Stimulated activated CD4-positive, alpha-beta T cell treated with anti-CD3 and anti-CD28 coated beads, Interleukin-1b, Interleukin-23, amount 100 ng/mL, for 1 hour (primary cell): ENCODE results near the gene ANKRD34A.

Source experiments
- DNase-seq, 2 donors: peaks; one replicate each; pipeline ENCODE4 v3.0.0-alpha.2; 2020; ENCODE audit warnings: low read depth in 2 of 2

The ANKRD34A gene

GRCh38 chr1:145964328-145965118 is at the start of gene ANKRD34A, which contains the start of gene POLR3GL:
Gene ANKRD34A, minus strand, starts transcription at chr1:145964575. Its CDS starts 2,816 bp downstream, at chr1:145961759.
Gene POLR3GL, plus strand, starts transcription at chr1:145964690. Its CDS starts 10,176 bp downstream, at chr1:145974866.
- DNase-seq, result peak; percentile 75 to 76

GRCh38 chr1:146013559-146013922 is 49.2 kb upstream of the ANKRD34A start:
- DNase-seq, result no peak

DNA sequence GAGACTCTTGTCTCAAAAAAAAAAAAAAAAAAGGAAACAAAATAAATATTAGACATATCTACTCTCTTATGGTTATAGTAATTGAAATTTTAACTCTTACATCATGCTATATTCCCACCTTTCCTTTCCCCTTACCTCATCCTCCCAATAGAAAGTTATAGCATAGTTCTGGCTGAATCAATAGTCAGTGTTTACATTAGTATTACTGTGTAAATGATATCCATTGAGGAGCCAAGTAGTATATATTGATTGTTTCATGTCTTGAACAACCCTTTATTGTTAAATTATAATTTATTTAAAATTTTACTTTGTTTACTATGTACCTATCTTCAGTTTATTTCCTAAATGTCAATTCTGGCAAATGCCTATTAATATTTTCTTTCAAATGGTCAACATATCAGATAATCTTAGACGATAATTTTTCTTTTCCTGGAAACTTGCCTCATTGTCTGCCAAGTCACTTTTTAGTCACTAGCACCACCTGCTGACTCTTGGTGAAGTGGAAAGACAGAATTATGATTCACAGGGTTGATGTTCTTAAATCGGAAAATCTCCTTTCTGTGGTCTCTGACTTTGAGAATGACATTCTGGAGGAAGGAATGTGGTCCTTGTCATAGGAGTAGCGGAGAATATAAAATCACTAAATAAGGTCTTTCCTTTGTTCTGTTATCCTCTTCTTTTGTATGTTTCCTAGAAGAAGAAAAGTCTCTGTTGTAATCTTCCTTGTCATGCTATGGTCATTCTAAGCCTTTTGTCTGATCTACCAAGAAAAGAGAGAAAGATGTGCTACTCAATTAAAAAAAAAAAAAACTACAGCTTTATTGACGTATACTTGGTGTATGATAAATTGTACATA is 48.6 kb upstream of the ANKRD34A start:
- DNase-seq, result peak in 1 of 2 donors; percentile 23

DNA sequence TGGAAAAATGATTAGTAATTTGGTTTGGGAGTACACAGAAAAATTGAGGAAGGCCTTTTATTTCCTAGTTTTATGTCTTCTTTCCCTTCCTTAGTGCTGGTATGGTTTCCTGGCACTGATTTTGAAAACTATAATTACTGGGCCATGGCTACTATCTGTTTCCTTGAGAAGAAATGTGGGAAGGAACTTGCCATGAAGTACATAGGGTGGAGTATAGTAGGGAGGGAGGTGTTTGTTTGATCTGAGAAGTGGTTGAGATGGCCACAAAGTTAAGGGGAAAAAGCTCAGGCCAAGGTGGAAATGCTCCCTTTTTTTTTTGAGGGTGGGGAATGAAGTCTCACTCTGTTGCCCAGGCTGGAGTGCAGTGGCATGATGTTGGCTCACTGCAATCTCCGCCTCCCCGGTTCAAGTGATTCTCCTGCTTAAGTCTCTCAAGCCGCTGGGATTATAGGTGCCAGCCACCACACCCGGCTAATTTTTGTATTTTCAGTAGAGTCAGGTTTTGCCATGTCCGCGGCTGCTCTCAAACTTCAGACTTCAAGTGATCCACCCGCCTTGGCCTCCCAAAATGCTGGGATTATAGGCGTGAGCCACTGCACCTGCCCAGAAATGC is 45.9 kb upstream of the ANKRD34A start:
- no peak for DNase-seq

DNA sequence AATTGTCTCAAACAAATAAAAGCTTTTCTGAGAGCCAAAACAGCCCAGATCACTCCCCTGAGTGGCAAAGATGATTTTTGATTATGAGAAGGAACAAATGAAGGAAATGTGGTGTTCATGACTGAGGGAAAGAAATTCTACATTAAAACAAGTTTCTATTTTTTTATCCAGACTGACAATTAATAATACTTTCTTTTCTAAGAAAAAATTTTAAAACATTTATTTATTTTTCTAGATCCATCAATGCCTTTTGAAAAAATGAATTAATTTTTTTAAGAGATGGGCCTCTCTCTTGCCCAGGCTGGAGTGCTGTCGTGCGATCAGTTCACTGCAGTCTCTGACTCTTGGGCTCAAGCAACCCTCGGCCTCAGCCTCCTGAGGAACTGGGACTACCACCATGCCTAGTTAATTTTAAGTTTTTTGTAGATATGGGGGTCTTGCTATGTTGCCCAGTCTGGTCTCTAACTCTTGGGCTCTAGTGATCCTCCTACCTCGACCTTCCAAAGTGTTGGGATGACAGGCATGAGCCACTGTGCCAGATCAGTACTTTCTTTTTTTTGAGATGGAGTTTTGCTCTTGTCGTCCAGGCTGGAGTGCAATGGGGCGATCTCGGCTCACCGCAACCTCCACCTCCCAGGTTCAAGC is 43.2 kb upstream of the ANKRD34A start:
- no peak for DNase-seq

GRCh38 chr1:146001709-146002108 is 37.3 kb upstream of the ANKRD34A start:
- DNase-seq, result no peak

DNA sequence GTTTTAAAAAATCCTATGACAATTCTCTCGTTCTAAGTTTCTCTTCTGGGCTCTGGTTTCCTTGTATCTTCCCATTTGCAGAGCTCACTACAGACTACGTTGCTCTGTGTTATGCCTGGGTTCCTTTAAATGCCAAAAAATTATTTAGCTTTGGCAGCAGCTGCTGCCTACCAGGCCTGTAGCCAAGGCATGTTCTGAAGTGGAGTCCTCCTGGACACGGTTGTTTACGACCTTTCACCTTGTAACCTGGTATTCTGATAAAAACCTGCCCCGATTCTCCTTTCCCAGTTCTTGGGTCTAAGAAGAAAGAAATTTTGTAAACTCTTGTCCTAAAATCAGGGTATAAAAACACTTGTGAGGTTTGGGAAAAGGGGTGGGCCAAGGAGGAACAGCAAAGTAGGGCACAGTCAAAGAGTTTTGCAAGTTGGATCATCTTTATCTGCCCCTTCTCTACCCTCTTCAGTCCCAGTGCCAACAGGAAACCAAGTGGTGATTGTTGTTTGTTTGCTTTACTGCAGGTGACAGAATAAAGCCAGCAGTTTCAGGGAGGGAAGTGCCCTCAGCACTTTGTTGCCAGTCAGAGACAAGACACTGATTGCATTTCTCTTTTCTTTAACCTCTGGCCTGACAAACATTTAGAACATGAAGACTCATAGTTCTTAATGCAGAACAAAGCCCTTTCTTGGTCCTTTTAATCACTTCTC is 35.1 kb upstream of the ANKRD34A start:
- no peak for DNase-seq

DNA sequence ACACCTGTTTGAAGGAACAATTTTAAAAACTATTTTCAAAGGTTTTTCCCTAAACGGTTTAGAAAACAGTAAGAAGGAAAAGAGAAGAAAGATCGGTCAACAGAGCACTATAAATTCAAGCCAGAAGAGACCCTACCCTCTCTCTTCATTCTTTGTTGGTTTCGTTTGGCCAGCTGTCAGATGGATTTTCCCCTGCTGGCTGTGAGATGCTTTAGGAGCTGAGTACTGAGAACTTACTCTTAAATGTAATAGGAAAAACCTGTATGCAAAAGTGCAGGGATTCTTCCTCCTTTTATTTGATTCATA is 33.3 kb upstream of the ANKRD34A start:
- DNase-seq, result no peak

DNA sequence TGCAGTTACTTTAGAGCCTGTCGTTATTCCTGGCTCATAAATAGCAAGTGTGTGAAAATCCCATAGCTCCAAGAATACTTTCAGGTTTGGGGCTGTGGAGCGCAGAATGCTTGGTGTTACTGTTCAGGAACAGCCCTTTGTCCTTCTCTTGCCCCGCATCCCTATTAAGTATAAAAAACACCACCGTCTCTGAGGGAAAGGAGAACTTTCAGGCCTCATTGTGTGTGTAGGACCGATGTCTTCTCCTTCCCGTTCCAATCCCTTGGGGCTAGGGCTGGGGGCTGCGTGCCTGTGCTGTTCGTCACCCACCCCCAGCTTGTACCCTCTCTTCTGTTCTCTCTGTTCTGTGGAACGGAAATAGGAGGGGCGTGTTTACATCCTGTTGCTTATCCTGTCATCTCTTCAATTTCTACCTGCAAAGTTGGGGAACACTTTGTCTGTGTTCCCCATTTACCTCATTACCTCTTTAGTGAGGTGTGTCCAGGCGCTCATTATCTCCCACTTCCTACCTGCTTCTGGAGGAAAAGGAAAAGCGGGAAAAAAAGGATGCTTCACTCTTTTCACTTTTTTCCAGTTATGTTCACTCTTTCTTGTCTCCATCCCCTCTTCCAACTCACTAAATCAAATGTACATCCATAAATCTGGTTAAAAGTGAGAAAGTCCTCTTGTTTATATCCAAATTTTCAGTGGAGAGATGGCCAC is 32.8 kb upstream of the ANKRD34A start:
- DNase-seq, result peak; percentile 24 to 28

- DNase-seq, result peak; percentile 78 to 81
These were observed 32.1 kb upstream of the ANKRD34A start, which contains the start of gene TXNIP for GRCh38 chr1:145996433-145997015. Gene TXNIP, minus strand, starts transcription at chr1:145996579. Its CDS starts 313 bp downstream, at chr1:145996266.

- no peak for DNase-seq
These were observed 31.6 kb upstream of the ANKRD34A start for GRCh38 chr1:145995964-145996432.

- no peak for DNase-seq
These were observed 30.9 kb upstream of the ANKRD34A start for GRCh38 chr1:145995148-145995881.

- no peak for DNase-seq
These were observed 30.2 kb upstream of the ANKRD34A start for GRCh38 chr1:145994391-145995120.

GRCh38 chr1:145993618-145994390 is 29.4 kb upstream of the ANKRD34A start:
- no peak for DNase-seq

DNA sequence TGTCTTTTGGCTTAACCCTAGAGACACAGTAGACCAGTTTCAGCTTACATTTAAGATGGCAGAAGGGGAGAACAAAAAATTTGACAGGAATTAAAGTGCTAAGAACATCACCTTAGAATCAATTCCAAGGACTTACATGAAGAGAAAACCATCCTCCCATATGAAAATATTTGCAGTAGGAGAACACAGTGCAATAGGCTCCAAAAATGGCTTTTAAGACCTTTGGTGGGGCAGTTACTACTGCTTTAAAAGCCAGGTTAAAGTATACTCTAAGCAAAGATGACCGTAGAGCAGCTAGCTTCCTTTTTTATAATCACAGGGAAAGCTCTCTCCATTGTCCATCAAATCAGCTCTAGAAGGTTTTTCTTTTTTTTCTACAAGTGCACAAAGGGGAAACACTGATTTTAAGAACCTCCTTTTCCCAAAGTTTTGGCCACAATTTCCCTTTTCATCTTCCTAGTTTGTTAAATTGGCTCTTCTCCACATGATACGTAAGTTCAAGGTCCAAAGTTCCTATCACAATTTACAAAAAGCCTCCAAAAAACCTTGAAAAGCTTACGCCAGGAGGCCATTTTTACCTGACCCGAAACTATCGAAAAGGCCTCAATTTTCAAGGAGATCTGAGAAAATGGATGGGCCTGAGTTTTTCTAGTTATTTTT is 28.7 kb upstream of the ANKRD34A start:
- DNase-seq, result no peak

DNA sequence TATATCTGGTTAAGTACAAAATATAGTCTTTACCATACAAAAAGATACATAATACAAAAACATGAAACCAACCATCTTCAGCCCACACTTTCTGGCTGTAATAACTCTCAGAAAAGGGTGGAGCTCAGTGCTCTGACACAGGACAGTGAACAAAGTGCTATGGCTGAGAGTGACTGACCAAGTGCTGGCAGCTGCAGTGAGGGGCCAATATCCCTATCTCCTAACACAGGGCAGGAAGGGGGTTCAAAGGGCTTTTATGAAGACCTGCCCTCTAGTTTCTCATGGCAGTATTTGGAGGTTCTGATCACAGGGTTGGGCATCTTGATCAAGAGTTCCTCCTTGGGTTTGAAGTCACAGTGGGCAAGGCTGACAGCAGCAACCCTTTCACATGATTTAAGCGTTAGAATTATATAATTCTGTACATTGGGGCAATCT is 28.1 kb upstream of the ANKRD34A start:
- no peak for DNase-seq

- no peak for DNase-seq
These were observed 27.5 kb upstream of the ANKRD34A start for GRCh38 chr1:145991735-145992412.
